Left lung (tissue), 10 donors: ENCODE data around the gene BBC3. TPM values are rescaled to one million over a fixed set of nuclear protein-coding genes. Genes with fewer than 3 reads are reported as not detected.

Source experiments
- ATAC-seq: fragments of 200-7000 bp; cut with Tn5 transposase; one replicate; pipeline ENCODE4 v1.9.1; 2020; ENCODE audit warnings: moderate library complexity
- DNase-seq, 4 donors: peaks; one replicate each; pipeline ENCODE4 v3.0.0-alpha.2; 2013 to 2020
- H3K27ac ChIP-seq, 2 donors: fragments of 200-600 bp; sonication (generic) in 1 of 2; one replicate each; pipeline versions ENCODE4 v1.5.0 to v1.8.0; 2020 to 2021
- H3K27me3 ChIP-seq, 2 donors: fragments of 200-600 bp; sonication (generic) in 1 of 2; one replicate each; pipeline versions ENCODE4 v1.5.0 to v1.8.0; 2020 to 2021
- H3K36me3 ChIP-seq, 2 donors: fragments of 200-600 bp; sonication (generic) in 1 of 2; one replicate each; pipeline versions ENCODE4 v1.5.0 to v1.8.0; 2020 to 2021
- H3K4me1 ChIP-seq, 2 donors: fragments of 200-600 bp; one replicate each; pipeline ENCODE4 v1.8.0; 2021
- H3K4me3 ChIP-seq, 2 donors: fragments of 200-600 bp; sonication (generic) in 1 of 2; one replicate each; pipeline versions ENCODE4 v1.5.0 to v1.8.0; 2020 to 2021; ENCODE audit warnings: mild to moderate bottlenecking in 1 of 2
- H3K9me3 ChIP-seq, 2 donors: fragments of 200-600 bp; sonication (generic) in 1 of 2; one replicate each; pipeline versions ENCODE4 v1.5.0 to v1.8.0; 2020 to 2021
- intact Hi-C, 2 donors: fragments of 100-400 bp; cut with DNase I; formaldehyde crosslinking; loops; one replicate each; pipeline versions ENCODE4 v1.11.2 to v1.14.2; 2022
- polyA plus RNA-seq, 6 donors: library from polyadenylated mRNA; unstranded; fragments of 120-200 nt; gene quantifications; one replicate each; pipeline ENCODE4 v1.2.1, GENCODE V29; 2013; ENCODE audit not compliant: insufficient read length in 6 of 6
- total RNA-seq, 2 donors: library from RNA; stranded (reverse); fragmentation: NEBNext Ultra II Directional; extraction: Animal tissue kit (Norgen Biotek cat#: 25700); gene quantifications; one replicate each; pipeline ENCODE4 v1.2.1, GENCODE V29; 2021
- TF ChIP-seq, protein P1 (sequence below), 2 donors: fragments of 200-600 bp; sonication (generic) in 1 of 2; IDR thresholded peaks; one replicate each; pipeline versions ENCODE4 v1.5.0 to v1.8.0; 2021; ENCODE audit warnings: antibody characterized with exemption in 2 of 2
- donor health status: DM: no; HTN: yes; CAD: no.
- donor health status: DM: no; HTN: no; CAD: no.

BBC3 gene
- total and polyA plus RNA-seq, 8 donors = 1.6 to 13.8 (median 2.7) TPM

DNA sequence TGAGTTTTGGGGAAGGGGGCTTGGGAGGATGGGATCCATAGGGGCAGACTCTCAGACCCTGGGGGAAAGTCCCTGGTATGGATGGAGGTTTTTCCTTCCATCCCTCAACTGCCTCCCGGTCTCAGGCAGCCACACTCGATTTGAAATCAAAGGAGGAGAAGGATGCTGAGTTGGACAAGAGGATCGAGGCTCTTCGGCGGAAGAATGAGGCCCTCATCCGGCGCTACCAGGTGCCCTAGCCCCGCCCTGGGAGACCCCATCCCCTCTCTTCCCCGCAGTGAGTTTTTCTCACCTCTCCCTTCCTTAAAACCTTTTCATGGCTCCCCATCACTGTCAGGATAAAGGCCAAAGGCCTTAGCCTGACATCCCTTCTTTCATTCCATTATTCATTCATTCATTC lies 27.4 kb upstream of the BBC3 start:
- DNase-seq (no peak), ATAC-seq (no peak)
- TF ChIP-seq, protein P1, sequence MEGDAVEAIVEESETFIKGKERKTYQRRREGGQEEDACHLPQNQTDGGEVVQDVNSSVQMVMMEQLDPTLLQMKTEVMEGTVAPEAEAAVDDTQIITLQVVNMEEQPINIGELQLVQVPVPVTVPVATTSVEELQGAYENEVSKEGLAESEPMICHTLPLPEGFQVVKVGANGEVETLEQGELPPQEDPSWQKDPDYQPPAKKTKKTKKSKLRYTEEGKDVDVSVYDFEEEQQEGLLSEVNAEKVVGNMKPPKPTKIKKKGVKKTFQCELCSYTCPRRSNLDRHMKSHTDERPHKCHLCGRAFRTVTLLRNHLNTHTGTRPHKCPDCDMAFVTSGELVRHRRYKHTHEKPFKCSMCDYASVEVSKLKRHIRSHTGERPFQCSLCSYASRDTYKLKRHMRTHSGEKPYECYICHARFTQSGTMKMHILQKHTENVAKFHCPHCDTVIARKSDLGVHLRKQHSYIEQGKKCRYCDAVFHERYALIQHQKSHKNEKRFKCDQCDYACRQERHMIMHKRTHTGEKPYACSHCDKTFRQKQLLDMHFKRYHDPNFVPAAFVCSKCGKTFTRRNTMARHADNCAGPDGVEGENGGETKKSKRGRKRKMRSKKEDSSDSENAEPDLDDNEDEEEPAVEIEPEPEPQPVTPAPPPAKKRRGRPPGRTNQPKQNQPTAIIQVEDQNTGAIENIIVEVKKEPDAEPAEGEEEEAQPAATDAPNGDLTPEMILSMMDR (IDR thresholded peaks at IDR 0.05) = no peak
- Histone ChIP-seq H3K4me1 (peaks cover 12 to 33% of the 10 kb centered on the region in 2 donors), H3K4me3 (peak overlapping the region; percentile 41 to 51), H3K36me3 (peaks cover 0 to 52% of the 10 kb centered on the region in 2 donors), H3K27ac (peak overlapping the region; percentile 89 to 94), H3K27me3 (no peaks in the 10 kb centered on the region), H3K9me3 (no peaks in the 10 kb centered on the region)
- intact Hi-C loops = no loop called here

DNA sequence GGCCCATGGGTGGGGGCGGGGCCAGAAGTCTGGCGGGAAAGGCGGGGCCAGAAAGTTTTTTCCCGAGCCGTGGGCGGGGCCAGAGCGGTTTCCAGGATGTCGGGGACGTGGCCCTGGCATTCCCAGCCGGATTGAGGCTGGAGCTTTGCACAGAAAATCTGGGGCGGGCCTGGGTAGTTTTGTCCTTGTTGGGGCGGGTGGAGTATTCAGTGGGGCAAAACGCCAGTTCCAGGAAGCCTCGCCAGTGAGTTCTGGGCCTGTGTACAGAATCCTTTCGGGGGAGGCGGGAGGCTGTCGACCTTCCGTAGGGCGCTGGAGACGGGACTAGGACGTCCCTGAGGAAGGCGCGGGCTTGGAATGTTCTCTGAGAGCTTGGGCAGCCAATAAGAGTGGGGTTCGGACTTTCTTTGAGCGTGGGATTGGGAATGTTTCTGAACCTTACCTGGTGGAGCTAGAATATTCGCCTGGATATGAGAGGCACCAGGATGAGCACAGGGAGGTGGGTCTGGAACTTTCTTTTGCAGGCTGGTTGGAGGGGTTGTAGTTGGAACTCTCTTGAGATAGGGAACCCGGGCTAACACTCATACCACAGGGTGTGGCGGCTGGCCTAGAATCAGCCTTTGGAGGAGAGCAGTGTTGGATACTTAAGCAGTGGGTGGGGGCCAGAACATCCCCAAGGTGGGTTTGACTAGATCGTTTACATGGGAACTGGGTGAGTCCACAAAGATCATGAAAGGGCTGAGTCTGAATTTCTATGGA lies 26.6 kb upstream of the BBC3 start:
- no peaks in the 10 kb centered on the region for H3K27me3 ChIP-seq
- peaks cover 0 to 44% of the 10 kb centered on the region in 2 donors for H3K36me3 ChIP-seq
- peak overlapping the region; percentile 89 to 94 for H3K27ac ChIP-seq
- ATAC-seq (peak; percentile 18), DNase-seq (no peak)
- H3K4me1 ChIP-seq = peaks cover 12 to 33% of the 10 kb centered on the region in 2 donors
- peak overlapping the region; percentile 41 to 51 for H3K4me3 ChIP-seq
- H3K9me3 ChIP-seq = no peaks in the 10 kb centered on the region
- intact Hi-C loops = no loop called here
- TF ChIP-seq, protein P1 (IDR thresholded peaks at IDR 0.05) = no peak

DNA sequence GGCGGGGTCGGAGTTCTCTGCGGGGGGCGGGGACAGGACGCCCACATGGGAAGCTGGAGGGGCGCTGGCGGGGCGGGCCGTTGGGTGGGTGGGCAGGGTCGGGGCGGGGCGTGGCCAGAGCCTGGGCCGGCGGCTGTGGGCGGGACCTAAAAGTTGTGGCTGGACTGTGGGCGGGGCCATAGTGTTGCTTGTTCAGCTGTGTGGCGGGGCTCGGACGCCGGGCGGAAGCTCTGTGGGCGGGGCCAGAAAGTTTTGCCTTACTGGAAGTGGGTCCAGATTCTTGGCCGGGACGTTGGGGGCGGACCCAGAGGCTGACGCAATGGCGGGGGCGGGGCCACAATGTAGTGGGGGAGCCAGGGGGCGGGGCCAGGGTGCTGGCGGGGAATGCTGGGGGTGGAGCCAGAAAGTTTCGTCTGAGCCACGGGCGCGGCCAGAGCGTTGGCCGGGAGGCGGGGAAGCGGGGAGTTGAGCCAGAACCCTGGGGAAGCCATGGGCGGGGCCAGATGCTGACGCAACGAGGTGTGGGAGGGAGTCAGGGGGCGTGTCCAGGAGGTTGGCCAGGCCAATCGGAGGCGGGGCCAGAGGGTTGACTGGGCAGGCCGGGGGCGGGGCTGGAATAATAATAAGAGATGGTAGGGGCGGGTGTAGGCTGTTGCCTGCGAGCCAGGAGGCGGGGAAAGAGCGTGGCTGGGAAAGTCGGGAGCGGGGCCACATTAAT lies 25.9 kb upstream of the BBC3 start:
- Histone ChIP-seq H3K36me3 (peaks cover 0 to 36% of the 10 kb centered on the region in 2 donors), H3K4me1 (peaks cover 12 to 26% of the 10 kb centered on the region in 2 donors), H3K27me3 (no peaks in the 10 kb centered on the region), H3K9me3 (no peaks in the 10 kb centered on the region), H3K27ac (peak overlapping the region; percentile 89 to 90), H3K4me3 (peak overlapping the region; percentile 50 to 51)
- ATAC-seq (peak; percentile 87), DNase-seq (peak; percentile 98 to 100 (median 100))
- intact Hi-C loops = no loop called here
- TF ChIP-seq, protein P1 (IDR thresholded peaks at IDR 0.05) = no peak

DNA sequence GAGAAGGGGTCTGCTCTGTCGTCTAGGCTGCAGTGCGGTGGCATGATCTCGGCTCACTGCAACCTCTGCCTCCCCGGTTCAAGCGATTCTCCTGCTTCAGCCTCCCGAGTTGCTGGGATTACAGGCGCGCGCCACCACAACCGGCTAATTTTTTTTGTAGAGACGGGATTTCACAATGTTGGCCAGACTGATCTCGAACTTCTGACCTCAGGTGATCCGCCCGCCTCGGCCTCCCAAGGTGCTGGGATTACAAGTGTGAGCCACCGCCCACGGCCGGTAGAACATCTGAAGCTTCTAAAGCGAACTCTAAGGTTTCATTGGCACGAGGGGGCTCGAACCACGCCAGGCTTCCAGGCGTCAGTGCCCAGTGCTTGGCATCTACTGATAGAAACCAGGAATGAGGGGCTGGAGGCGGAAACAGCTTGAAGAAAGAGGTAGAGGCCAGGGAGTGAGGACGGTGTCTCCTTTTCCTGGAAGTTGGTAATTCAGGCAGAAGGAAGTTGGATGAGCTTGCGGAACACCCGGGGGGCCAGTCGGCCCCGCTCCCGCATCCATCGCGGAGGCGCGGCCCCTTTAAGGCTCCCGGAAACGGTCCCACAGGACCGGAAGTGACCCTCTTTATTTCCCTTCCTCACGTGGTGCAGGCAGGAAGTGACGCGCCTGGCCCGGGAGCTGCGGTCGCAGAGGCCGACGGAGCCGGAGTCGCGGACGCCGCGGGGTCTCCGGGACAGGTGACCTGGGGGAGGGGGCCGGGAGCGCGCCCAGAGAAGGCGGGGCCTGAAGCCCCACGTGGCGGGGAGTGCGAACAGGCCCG lies 25.1 kb upstream of the BBC3 start, which contains the start of gene CCDC9:
CCDC9 (plus strand) TSS at position 647 of the 814 bp plus-strand sequence. CDS start 1,876 bp downstream, outside the sequence.
- Histone ChIP-seq H3K9me3 (no peaks in the 10 kb centered on the region), H3K4me1 (peaks cover 12 to 25% of the 10 kb centered on the region in 2 donors), H3K27me3 (no peaks in the 10 kb centered on the region), H3K4me3 (peak within 1 kb of the TSS; percentile 50 to 51), H3K36me3 (peaks cover 0 to 30% of the 10 kb centered on the region in 2 donors), H3K27ac (peak within 1 kb of the TSS; percentile 89 to 94)
- TF ChIP-seq, protein P1 (IDR thresholded peaks at IDR 0.05) = no peak
- peak; percentile 49 for ATAC-seq
- peak; percentile 95 to 98 (median 97) for DNase-seq
- intact Hi-C loops = no loop called here
